ENCODE data around the gene TRERF1.

TRERF1 gene

GRCh38 chr6:42226645-42227143, 225.0 kb downstream of the TRERF1 start:
- no peak overlapping the region for H3K4me3 ChIP-seq

GRCh38 chr6:42226161-42226611, 225.5 kb downstream of the TRERF1 start:
- H3K4me3 ChIP-seq = no peak overlapping the region
- no peak overlapping the region for H3K27ac ChIP-seq
- intact Hi-C loops (cut with DNase I; ENCODE audit: low total_unique reads) = loop anchor here (10.0 kb wide), 1 partner anchor 291 kb away; no protein-coding TSS in a partner anchor
- no peaks in the 10 kb centered on the region for H3K27me3 ChIP-seq
- no peak for DNase-seq
- no peaks in the 10 kb centered on the region for H3K9me3 ChIP-seq
- no peaks in the 10 kb centered on the region for H3K4me1 ChIP-seq
- H3K36me3 ChIP-seq = peaks cover 0 to 17% (median 0%) of the 10 kb centered on the region in 3 donors
- TF ChIP-seq CTCF (IDR thresholded peaks at IDR 0.05) = no peak

More at GRCh38 chr6:42226645-42227143, 225.0 kb downstream of the TRERF1 start:
- intact Hi-C loops (cut with DNase I; ENCODE audit: low total_unique reads) = loop anchor here (10.0 kb wide), 1 partner anchor 292 kb away; no protein-coding TSS in a partner anchor
- Histone ChIP-seq H3K36me3 (peaks cover 0 to 17% (median 0%) of the 10 kb centered on the region in 3 donors), H3K9me3 (no peaks in the 10 kb centered on the region), H3K27ac (no peak overlapping the region), H3K27me3 (no peaks in the 10 kb centered on the region), H3K4me1 (no peaks in the 10 kb centered on the region)
- DNase-seq = no peak
- TF ChIP-seq CTCF (IDR thresholded peaks at IDR 0.05) = no peak

- H3K27me3 ChIP-seq = no peaks in the 10 kb centered on the region
- no peak overlapping the region for H3K4me3 ChIP-seq
- intact Hi-C loops (cut with DNase I; ENCODE audit: low total_unique reads) = loop anchor here (10.0 kb wide), 1 partner anchor 291 kb away; no protein-coding TSS in a partner anchor
- DNase-seq = no peak
- no peak overlapping the region for H3K27ac ChIP-seq
- no peaks in the 10 kb centered on the region for H3K9me3 ChIP-seq
- no peaks in the 10 kb centered on the region for H3K4me1 ChIP-seq
- peaks cover 0 to 17% (median 0%) of the 10 kb centered on the region in 3 donors for H3K36me3 ChIP-seq
- TF ChIP-seq CTCF (IDR thresholded peaks at IDR 0.05) = no peak
These were observed 226.3 kb downstream of the TRERF1 start for GRCh38 chr6:42225419-42225818.

- intact Hi-C loops (cut with DNase I; ENCODE audit: low total_unique reads) = loop anchor here (10.0 kb wide), 1 partner anchor 290 kb away; no protein-coding TSS in a partner anchor
- no peak overlapping the region for H3K4me3 ChIP-seq
- DNase-seq = no peak
- no peaks in the 10 kb centered on the region for H3K27me3 ChIP-seq
- H3K36me3 ChIP-seq = peaks cover 0 to 17% (median 0%) of the 10 kb centered on the region in 3 donors
- H3K9me3 ChIP-seq = no peaks in the 10 kb centered on the region
- H3K27ac ChIP-seq = no peak overlapping the region
- TF ChIP-seq CTCF (IDR thresholded peaks at IDR 0.05) = no peak
- no peaks in the 10 kb centered on the region for H3K4me1 ChIP-seq
These were observed 226.7 kb downstream of the TRERF1 start for GRCh38 chr6:42225029-42225339.

- Histone ChIP-seq H3K36me3 (peaks cover 0 to 16% (median 0%) of the 10 kb centered on the region in 3 donors), H3K4me1 (no peaks in the 10 kb centered on the region), H3K27me3 (no peaks in the 10 kb centered on the region), H3K9me3 (no peaks in the 10 kb centered on the region), H3K4me3 (no peak overlapping the region), H3K27ac (no peak overlapping the region)
- intact Hi-C loops (cut with DNase I; ENCODE audit: low total_unique reads) = loop anchor here (10.0 kb wide), 1 partner anchor 290 kb away; no protein-coding TSS in a partner anchor
- no peak for TF ChIP-seq CTCF (IDR thresholded peaks at IDR 0.05)
- DNase-seq = no peak
These were observed 227.3 kb downstream of the TRERF1 start for GRCh38 chr6:42224222-42225028.

Data from tibial artery (tissue), 4 donors.